ENCODE results near the gene DHRS4. TPM values are rescaled to one million over a fixed set of nuclear protein-coding genes. Genes with fewer than 3 reads are reported as not detected.

DHRS4 gene
- total RNA-seq, 1 donor from 2014 or later: 21.4 TPM

DNA sequence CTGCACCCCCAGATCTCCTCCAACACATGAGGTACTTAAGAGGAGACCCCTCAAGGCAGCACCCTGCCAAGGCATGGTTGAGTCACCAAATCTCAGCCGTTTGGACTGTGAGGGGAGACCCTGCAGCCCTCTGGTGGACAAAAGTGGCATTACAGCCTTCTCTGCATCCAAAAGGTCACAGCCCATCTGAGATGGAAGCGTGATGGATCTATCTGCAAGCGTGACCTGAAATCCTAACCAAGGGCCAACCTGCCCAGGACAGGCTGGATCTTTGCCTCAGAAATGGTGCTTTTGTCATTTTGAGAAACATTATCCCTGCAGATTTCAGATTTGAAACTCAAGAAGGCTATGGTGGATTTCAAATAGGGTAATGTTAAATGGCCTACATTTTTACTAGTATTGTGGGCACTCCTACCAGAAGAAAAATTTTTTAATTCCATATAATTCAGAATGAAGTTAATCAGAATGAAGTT, 23.7 kb upstream of the DHRS4 start:
- no peaks in the 10 kb centered on the region for H3K36me3 ChIP-seq (ENCODE audit: control insufficient read depth in 3 of 3, insufficient read depth in 3 of 3, low read length in 3 of 3)
- H3K4me3 ChIP-seq (ENCODE audit: low read length in 3 of 3): no peak overlapping the region
- H3K27ac ChIP-seq (ENCODE audit: low read depth, low read length): no peak overlapping the region
- no peaks in the 10 kb centered on the region for H3K27me3 ChIP-seq (ENCODE audit: control insufficient read depth in 3 of 3, insufficient read depth in 3 of 3, low read length in 3 of 3)
- no peak overlapping the region for H3K9ac ChIP-seq (ENCODE audit: low read depth in 1 of 3, low read length in 3 of 3)
- H3K4me1 ChIP-seq (ENCODE audit: control insufficient read depth in 3 of 3, insufficient read depth in 3 of 3, low read length in 3 of 3): peaks cover 0 to 3% (median 3%) of the 10 kb centered on the region in 3 donors
- H3K9me3 ChIP-seq (ENCODE audit: control insufficient read depth in 3 of 3, low read length in 3 of 3): no peaks in the 10 kb centered on the region

DNA sequence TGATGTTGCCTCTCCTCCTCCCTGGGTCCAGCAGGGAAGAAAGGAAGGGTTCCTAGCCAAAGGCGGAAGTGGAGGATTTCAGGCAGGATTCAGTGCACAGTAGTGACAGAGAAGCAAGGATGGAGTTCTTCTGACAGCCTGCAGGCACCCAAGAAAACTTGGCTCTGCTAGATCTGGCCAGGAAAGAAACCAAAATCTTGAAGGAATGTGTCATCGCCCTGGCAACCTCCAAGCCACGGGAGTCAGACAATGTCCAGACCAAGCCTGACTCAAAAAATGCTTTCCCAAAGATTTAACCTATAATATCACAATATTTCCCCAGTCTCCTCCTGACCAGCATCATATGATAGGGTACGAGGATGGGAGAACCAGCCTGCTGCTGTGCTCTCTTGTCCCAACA, 22.8 kb upstream of the DHRS4 start:
- Histone ChIP-seq H3K9ac (ENCODE audit: low read depth in 1 of 3, low read length in 3 of 3) (no peak overlapping the region), H3K27ac (ENCODE audit: low read depth, low read length) (no peak overlapping the region), H3K9me3 (ENCODE audit: control insufficient read depth in 3 of 3, low read length in 3 of 3) (no peaks in the 10 kb centered on the region), H3K36me3 (ENCODE audit: control insufficient read depth in 3 of 3, insufficient read depth in 3 of 3, low read length in 3 of 3) (no peaks in the 10 kb centered on the region), H3K4me1 (ENCODE audit: control insufficient read depth in 3 of 3, insufficient read depth in 3 of 3, low read length in 3 of 3) (peaks cover 0 to 3% (median 3%) of the 10 kb centered on the region in 3 donors), H3K27me3 (ENCODE audit: control insufficient read depth in 3 of 3, insufficient read depth in 3 of 3, low read length in 3 of 3) (no peaks in the 10 kb centered on the region), H3K4me3 (ENCODE audit: low read length in 3 of 3) (no peak overlapping the region)

DNA sequence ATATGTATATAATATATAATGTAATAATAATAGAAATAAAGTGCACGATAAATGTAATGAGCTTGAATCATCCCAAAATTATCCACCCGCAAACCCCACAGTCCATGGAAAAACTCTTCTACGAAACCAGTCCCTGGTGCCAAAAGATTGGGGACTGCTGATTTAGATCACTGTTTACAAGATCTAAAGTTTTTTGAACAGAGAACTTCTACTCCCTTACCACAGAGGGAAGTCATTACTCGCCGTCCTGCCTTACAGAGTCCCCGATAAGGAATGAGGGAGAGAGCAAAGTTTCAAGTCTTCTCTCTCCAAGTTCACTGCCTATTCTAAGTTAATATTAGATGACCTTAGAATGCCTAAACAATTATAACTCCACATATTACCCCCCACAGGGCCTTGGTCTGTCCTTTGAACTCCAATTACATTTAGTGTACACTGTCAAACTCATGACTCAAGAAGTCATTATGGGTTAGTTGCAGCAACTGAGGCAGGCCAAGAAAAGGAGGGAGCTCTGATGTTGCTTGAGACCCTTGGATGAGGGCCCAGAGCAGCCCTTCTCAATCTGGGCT, 21.8 kb upstream of the DHRS4 start:
- H3K27ac ChIP-seq (ENCODE audit: low read depth, low read length): no peak overlapping the region

DNA sequence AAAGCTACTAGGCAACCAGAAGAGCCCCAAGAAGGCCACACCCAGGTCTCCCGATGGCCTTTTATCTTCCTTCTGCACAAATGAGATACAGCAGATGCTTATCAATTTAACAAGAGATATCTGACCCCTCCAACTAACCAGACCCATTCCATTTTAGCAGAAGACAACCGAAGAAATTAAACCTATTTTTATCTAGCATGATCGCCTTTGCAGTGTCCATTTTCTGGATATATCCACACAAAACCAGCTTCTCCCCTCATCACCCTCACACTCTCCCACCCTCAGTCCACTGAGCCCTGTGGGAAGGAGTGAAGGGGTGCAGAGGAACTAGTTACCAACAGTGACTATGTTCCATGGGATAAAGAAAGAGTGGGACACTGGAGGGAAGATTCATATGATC, 20.9 kb upstream of the DHRS4 start:
- Histone ChIP-seq H3K4me3 (ENCODE audit: low read length in 3 of 3) (no peak overlapping the region), H3K4me1 (ENCODE audit: control insufficient read depth in 3 of 3, insufficient read depth in 3 of 3, low read length in 3 of 3) (peaks cover 0 to 3% (median 3%) of the 10 kb centered on the region in 3 donors), H3K9ac (ENCODE audit: low read depth in 1 of 3, low read length in 3 of 3) (no peak overlapping the region), H3K27ac (ENCODE audit: low read depth, low read length) (no peak overlapping the region), H3K9me3 (ENCODE audit: control insufficient read depth in 3 of 3, low read length in 3 of 3) (no peaks in the 10 kb centered on the region), H3K36me3 (ENCODE audit: control insufficient read depth in 3 of 3, insufficient read depth in 3 of 3, low read length in 3 of 3) (no peaks in the 10 kb centered on the region), H3K27me3 (ENCODE audit: control insufficient read depth in 3 of 3, insufficient read depth in 3 of 3, low read length in 3 of 3) (no peaks in the 10 kb centered on the region)

More for the DNA sequence above, 21.8 kb upstream of the DHRS4 start:
- no peak overlapping the region for H3K9ac ChIP-seq (ENCODE audit: low read depth in 1 of 3, low read length in 3 of 3)
- no peaks in the 10 kb centered on the region for H3K9me3 ChIP-seq (ENCODE audit: control insufficient read depth in 3 of 3, low read length in 3 of 3)
- H3K4me1 ChIP-seq (ENCODE audit: control insufficient read depth in 3 of 3, insufficient read depth in 3 of 3, low read length in 3 of 3): peaks cover 0 to 3% (median 3%) of the 10 kb centered on the region in 3 donors
- H3K27me3 ChIP-seq (ENCODE audit: control insufficient read depth in 3 of 3, insufficient read depth in 3 of 3, low read length in 3 of 3): no peaks in the 10 kb centered on the region
- no peaks in the 10 kb centered on the region for H3K36me3 ChIP-seq (ENCODE audit: control insufficient read depth in 3 of 3, insufficient read depth in 3 of 3, low read length in 3 of 3)
- no peak overlapping the region for H3K4me3 ChIP-seq (ENCODE audit: low read length in 3 of 3)

DNA sequence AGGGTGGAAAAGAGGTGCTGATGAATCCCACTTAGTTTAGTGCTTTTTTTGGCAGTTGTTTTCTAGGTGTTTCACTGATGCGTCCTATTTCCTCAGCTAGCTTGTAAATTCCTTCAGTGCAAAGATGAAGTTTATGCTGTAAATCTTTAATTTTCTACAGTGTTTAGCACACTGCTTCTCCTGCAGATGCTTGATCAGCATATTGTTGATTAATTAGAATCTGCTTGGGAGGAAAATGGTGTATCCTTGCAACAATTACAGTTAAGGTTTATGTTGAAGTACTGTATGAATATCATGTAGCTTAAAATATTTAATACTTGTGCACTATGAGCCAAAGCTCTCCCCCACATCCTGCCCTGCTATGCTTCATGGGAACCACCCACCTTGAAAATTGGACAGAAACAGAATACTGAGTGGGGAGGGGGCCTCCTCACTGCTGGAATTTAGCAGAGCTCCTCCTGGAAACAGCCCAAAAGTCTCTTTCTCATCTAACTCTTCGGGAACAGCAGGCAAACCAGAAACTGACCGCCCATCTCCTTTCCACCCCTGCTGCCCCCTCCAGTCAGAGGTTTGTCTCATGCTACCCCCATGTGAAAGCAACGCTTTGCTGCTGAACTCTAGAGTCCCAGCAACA, 20.3 kb upstream of the DHRS4 start:
- Histone ChIP-seq H3K9me3 (ENCODE audit: control insufficient read depth in 3 of 3, low read length in 3 of 3) (no peaks in the 10 kb centered on the region), H3K27ac (ENCODE audit: low read depth, low read length) (no peak overlapping the region), H3K36me3 (ENCODE audit: control insufficient read depth in 3 of 3, insufficient read depth in 3 of 3, low read length in 3 of 3) (no peaks in the 10 kb centered on the region), H3K4me1 (ENCODE audit: control insufficient read depth in 3 of 3, insufficient read depth in 3 of 3, low read length in 3 of 3) (peaks cover 0 to 3% (median 3%) of the 10 kb centered on the region in 3 donors), H3K27me3 (ENCODE audit: control insufficient read depth in 3 of 3, insufficient read depth in 3 of 3, low read length in 3 of 3) (no peaks in the 10 kb centered on the region), H3K4me3 (ENCODE audit: low read length in 3 of 3) (no peak overlapping the region), H3K9ac (ENCODE audit: low read depth in 1 of 3, low read length in 3 of 3) (no peak overlapping the region)

DNA sequence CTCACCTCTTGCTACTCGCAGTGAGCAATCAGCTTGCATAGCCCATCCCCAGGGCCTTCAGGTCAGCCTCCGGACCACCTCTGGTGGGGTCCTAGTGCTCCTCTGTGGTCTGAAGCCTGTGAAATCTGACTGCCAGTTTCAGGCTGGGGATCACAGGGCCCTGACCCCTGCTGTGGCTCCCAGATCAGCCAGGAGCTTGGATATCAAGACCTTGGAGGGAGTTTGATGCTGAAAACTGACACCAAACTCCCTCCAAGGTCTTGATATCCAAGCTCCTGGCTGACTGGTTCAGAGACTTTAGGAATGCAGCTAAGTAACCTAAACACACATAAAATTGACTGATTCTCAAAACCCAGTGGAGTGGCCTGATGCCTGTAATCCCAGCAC, 19.8 kb upstream of the DHRS4 start:
- Histone ChIP-seq H3K4me1 (ENCODE audit: control insufficient read depth in 3 of 3, insufficient read depth in 3 of 3, low read length in 3 of 3) (peaks cover 0 to 3% (median 3%) of the 10 kb centered on the region in 3 donors), H3K9ac (ENCODE audit: low read depth in 1 of 3, low read length in 3 of 3) (no peak overlapping the region), H3K27me3 (ENCODE audit: control insufficient read depth in 3 of 3, insufficient read depth in 3 of 3, low read length in 3 of 3) (no peaks in the 10 kb centered on the region), H3K36me3 (ENCODE audit: control insufficient read depth in 3 of 3, insufficient read depth in 3 of 3, low read length in 3 of 3) (no peaks in the 10 kb centered on the region), H3K4me3 (ENCODE audit: low read length in 3 of 3) (no peak overlapping the region), H3K27ac (ENCODE audit: low read depth, low read length) (no peak overlapping the region), H3K9me3 (ENCODE audit: control insufficient read depth in 3 of 3, low read length in 3 of 3) (no peaks in the 10 kb centered on the region)

DNA sequence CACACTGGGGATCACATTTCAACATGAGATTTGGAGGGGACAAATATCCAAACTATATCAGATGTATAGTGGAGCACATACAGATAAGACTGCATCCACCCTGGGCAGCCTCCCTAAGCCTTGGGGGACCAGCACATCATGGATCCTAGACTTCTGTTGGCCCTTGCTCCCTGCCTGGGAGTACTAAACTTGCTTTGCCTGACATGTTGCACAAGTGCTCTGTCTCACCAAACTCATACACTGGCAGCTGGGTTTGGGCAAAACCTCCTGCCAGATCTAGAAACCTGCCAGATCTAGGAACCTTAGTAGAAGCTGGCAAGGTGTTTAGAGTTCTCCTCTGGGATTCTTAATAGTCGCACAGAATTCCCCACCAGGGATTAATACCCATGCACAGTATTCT, 18.4 kb upstream of the DHRS4 start:
- no peaks in the 10 kb centered on the region for H3K27me3 ChIP-seq (ENCODE audit: control insufficient read depth in 3 of 3, insufficient read depth in 3 of 3, low read length in 3 of 3)
- H3K4me1 ChIP-seq (ENCODE audit: control insufficient read depth in 3 of 3, insufficient read depth in 3 of 3, low read length in 3 of 3): no peaks in the 10 kb centered on the region
- H3K9me3 ChIP-seq (ENCODE audit: control insufficient read depth in 3 of 3, low read length in 3 of 3): no peaks in the 10 kb centered on the region
- H3K4me3 ChIP-seq (ENCODE audit: low read length in 3 of 3): no peak overlapping the region
- no peak overlapping the region for H3K9ac ChIP-seq (ENCODE audit: low read depth in 1 of 3, low read length in 3 of 3)
- H3K36me3 ChIP-seq (ENCODE audit: control insufficient read depth in 3 of 3, insufficient read depth in 3 of 3, low read length in 3 of 3): peaks cover 0 to 13% (median 11%) of the 10 kb centered on the region in 3 donors
- H3K27ac ChIP-seq (ENCODE audit: low read depth, low read length): no peak overlapping the region

DNA sequence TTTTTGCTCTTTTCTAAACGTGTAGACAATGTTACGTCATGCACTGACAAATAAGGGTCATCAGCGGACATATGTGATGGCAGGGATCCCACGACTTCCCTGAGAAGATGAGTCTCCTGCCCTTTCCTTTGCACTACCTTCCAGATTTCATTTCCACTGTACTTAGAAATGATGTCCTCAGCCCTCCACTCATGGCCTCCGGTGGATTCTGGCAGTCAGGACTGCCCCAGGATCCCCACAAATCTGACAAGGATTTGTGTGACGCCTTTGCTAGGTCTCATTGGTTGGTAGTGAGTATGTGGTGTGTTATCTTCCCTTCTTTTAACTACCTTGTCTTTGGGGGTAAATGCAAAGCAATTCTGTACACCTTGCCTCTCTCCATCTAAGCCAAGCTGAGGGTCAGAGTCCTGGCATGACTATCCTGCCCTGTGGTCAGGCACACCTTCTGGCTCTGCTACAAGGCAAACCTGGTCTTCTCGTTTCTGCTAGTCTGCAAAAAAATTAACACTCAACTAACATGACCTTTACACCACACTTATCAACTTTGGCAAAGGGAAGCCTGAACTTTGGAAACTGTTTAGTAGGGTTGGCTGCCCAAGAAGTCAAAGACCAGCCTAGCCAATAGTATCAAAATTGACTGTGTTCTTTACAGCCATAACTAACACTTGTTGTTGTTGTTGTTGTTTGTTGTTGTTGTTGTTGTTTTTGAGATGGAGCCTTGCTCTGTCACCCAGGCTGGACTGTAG, 17.3 kb upstream of the DHRS4 start:
- Histone ChIP-seq H3K27me3 (ENCODE audit: control insufficient read depth in 3 of 3, insufficient read depth in 3 of 3, low read length in 3 of 3) (no peaks in the 10 kb centered on the region), H3K27ac (ENCODE audit: low read depth, low read length) (no peak overlapping the region), H3K9ac (ENCODE audit: low read depth in 1 of 3, low read length in 3 of 3) (no peak overlapping the region), H3K9me3 (ENCODE audit: control insufficient read depth in 3 of 3, low read length in 3 of 3) (no peaks in the 10 kb centered on the region), H3K4me1 (ENCODE audit: control insufficient read depth in 3 of 3, insufficient read depth in 3 of 3, low read length in 3 of 3) (no peaks in the 10 kb centered on the region), H3K36me3 (ENCODE audit: control insufficient read depth in 3 of 3, insufficient read depth in 3 of 3, low read length in 3 of 3) (peaks cover 3 to 20% (median 19%) of the 10 kb centered on the region in 3 donors), H3K4me3 (ENCODE audit: low read length in 3 of 3) (no peak overlapping the region)

DNA sequence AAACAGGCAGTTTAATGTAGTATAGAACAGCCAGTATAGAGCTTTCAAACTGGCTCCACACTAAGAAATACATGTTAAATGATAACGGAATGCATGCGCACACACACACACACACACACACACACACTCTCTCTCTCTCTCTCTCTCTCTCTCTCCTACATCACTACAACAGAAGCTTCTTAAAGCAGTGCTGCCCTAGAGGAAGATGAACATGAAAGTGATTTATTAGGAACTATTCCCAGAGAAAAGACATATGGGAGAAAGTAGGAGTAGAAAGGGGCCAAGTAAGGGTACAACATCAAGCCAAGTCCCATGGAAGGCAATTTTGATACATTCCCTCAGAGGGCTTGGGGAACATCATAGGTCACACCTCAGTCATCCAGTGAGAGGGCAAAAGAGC, 16.4 kb upstream of the DHRS4 start:
- H3K27ac ChIP-seq (ENCODE audit: low read depth, low read length): no peak overlapping the region
- H3K9ac ChIP-seq (ENCODE audit: low read depth in 1 of 3, low read length in 3 of 3): no peak overlapping the region
- no peaks in the 10 kb centered on the region for H3K27me3 ChIP-seq (ENCODE audit: control insufficient read depth in 3 of 3, insufficient read depth in 3 of 3, low read length in 3 of 3)
- no peaks in the 10 kb centered on the region for H3K9me3 ChIP-seq (ENCODE audit: control insufficient read depth in 3 of 3, low read length in 3 of 3)
- no peaks in the 10 kb centered on the region for H3K4me1 ChIP-seq (ENCODE audit: control insufficient read depth in 3 of 3, insufficient read depth in 3 of 3, low read length in 3 of 3)
- no peak overlapping the region for H3K4me3 ChIP-seq (ENCODE audit: low read length in 3 of 3)
- peaks cover 3 to 20% (median 19%) of the 10 kb centered on the region in 3 donors for H3K36me3 ChIP-seq (ENCODE audit: control insufficient read depth in 3 of 3, insufficient read depth in 3 of 3, low read length in 3 of 3)

DNA sequence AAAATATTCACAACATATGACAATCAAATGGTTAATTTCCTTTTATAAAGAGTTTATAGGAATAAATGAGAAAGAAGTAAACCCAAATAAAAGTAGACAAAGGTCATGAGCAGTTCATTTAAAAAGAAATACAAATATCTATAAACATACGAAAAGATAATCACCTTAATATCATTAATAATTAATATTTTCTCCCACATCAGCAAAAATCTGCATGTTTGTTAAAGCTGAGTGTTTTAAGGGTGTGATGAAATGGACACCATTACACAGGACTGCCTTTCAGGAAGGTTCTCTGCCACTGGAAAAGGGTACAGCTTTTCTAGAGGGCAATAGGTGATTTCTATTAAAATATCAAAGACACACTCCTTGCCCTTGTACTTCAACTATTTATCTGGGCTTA, 14.7 kb upstream of the DHRS4 start:
- Histone ChIP-seq H3K9ac (ENCODE audit: low read depth in 1 of 3, low read length in 3 of 3) (no peak overlapping the region), H3K27ac (ENCODE audit: low read depth, low read length) (no peak overlapping the region), H3K9me3 (ENCODE audit: control insufficient read depth in 3 of 3, low read length in 3 of 3) (no peaks in the 10 kb centered on the region), H3K4me1 (ENCODE audit: control insufficient read depth in 3 of 3, insufficient read depth in 3 of 3, low read length in 3 of 3) (no peaks in the 10 kb centered on the region), H3K36me3 (ENCODE audit: control insufficient read depth in 3 of 3, insufficient read depth in 3 of 3, low read length in 3 of 3) (peaks cover 3 to 26% (median 20%) of the 10 kb centered on the region in 3 donors), H3K27me3 (ENCODE audit: control insufficient read depth in 3 of 3, insufficient read depth in 3 of 3, low read length in 3 of 3) (no peaks in the 10 kb centered on the region), H3K4me3 (ENCODE audit: low read length in 3 of 3) (no peak overlapping the region)

Data from skeletal muscle tissue (tissue), 4 donors.